SH-SY5Y (cell line): Measurements from ENCODE around the gene MACROD2.

ENCODE experiments used
- GATA2 ChIP-seq: IDR thresholded peaks from 2 replicates; pipeline ENCODE4 v1.6.1; 2011; ENCODE audit warnings: mild to moderate bottlenecking, low read depth, low read length
- GATA3 ChIP-seq: IDR thresholded peaks from 2 replicates; pipeline ENCODE4 v1.6.1; 2011; ENCODE audit warnings: low read depth, mild to moderate bottlenecking, low read length, moderate library complexity

The MACROD2 gene

GRCh38 chr20:14117768-14118167 is 122.5 kb downstream of the MACROD2 start:
- TF ChIP-seq GATA2, result no peak
- no peak for TF ChIP-seq GATA3

- TF ChIP-seq GATA2 (no peak), GATA3 (no peak)
Measured at GRCh38 chr20:14126856-14127255, 131.5 kb downstream of the MACROD2 start.

DNA sequence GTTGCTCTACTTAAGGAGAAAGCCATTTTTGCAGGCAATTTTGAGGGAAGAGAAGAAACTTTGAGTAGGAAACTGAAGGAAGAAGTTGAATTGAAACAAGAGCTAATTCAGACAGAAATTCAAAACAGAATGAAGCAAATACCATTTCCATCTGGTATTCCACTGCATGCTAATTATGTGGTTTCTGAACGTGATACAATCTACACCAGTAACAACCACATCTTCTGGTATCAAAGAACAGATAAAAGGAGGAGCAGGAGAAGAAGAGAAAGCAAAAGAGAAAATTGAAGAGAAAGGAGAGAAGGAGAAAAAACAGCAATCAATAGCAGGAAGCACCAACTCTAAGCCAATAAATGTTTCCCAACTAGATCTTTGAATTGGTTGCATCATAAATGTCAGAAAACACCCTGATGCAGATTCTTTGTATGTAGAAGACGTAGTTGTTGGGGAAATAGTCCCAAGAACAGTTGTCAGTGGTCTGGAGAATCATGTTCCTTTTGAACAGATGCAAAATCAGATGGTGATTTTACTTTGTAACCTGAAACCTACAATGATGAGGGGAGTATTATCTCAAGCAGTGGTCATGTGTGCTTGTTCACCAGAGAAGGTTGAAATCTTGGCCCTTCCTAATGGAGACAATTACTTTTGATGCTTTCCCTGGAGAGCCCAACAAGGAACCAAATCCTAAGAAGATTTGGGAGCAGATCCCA is 132.4 kb downstream of the MACROD2 start:
- TF ChIP-seq GATA3, result no peak
- no peak for TF ChIP-seq GATA2

GRCh38 chr20:14134004-14134403 is 138.7 kb downstream of the MACROD2 start:
- TF ChIP-seq GATA3, result no peak
- TF ChIP-seq GATA2, result no peak

DNA sequence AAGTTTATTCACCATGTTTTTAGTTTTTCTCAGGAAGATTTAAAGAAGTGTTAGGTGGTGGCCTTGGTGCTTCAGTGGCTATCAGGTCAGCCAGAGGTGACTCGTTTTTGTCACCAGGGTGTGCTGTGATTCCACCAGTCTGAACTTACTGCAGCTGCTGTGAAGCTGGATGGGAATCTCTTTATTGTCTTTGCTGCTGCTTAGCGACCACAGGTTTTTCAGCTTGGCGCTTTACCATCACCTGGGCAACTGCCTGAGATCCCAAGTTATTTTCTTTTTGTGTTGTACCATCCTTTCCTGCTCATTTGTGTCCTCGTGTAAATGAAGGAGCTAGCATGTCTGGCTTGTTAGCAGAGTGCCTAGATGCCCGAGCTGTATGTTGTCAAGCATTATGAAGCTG is 146.9 kb downstream of the MACROD2 start:
- no peak for TF ChIP-seq GATA3
- TF ChIP-seq GATA2, result no peak

DNA sequence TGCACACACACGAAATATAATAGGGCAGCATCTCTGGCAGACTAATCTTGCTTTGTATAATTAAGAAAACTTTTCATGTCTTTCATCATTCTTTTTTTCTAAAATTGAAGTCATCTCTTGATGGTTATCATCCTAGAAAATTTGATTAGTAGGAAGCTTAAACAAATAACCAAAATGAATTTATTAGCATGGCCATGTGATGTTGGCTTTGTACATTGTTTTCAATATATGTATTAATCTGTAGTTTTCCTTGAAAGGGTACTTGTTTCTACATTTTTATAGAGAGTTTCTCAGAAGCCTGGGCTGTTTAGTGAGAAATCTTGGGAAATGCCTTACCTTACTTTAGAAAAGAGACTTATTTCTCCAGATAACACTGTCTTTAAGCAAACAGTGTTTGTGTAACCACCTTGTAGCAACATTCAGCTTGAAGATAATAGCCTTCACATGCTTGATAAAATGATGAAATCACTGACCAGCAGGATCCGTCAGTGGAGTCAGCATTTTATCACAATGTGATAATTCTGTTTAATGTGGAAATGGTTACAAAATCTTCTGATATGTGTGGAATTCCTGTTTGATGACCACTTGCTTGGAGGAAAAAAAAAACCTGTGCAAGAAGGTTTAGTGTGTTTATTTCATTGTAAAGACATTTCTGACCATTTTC is 147.8 kb downstream of the MACROD2 start:
- TF ChIP-seq GATA2 (no peak), GATA3 (no peak; the same call in 1 of the 2 replicates)

DNA sequence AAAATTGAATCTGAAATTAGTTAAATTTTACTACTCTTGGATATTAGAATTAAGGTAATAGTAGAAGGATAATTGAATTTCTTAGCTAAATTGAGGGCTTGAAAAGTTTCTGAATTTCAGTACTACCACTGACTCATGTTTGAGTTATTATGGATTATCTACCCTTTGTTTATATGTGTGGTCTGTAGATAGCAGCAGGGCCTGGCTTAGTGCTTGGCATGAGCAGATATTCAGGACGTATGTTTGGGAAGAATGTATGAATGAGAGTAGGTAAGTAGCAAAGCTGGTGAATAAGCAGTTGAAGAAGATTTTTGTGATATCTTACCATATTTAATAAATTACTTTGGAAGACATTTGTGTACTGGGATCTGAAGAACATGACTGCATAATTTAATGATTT is 152.7 kb downstream of the MACROD2 start:
- TF ChIP-seq GATA3 (no peak), GATA2 (no peak)

GRCh38 chr20:14155361-14155760 is 160.0 kb downstream of the MACROD2 start:
- TF ChIP-seq GATA2, result no peak
- TF ChIP-seq GATA3, result no peak

- TF ChIP-seq GATA3, result no peak
- TF ChIP-seq GATA2, result no peak
Measured at GRCh38 chr20:14178528-14178927, 183.2 kb downstream of the MACROD2 start.

- no peak for TF ChIP-seq GATA3
- TF ChIP-seq GATA2, result no peak
Measured at GRCh38 chr20:14178952-14179351, 183.6 kb downstream of the MACROD2 start.

DNA sequence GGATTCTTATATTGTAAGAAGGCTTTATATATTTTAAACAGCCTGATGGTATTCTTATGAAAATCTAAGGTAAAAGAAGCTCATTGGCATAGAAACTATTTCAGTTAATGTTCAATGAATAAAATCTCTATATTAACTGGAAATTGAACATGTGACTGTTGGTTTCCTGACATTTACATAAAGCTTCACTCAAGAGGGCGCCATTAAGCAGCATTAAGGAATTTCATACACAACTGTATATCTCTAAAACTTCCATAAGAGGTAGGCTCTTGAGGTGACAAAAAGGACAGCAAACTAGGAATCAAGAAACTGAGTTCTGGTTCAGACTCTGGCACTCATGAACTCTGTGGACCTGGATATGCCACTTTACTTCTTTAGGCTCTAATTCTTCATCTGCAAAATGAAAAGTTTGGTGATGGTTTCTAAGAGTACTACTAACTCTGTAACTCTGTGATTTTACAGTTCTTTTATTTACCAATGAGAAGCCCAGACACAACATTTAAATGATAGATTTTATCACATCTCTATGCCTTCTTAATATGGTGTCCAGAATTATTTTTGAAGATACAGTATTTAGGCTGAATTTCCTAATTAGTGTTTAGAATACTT is 194.6 kb downstream of the MACROD2 start:
- TF ChIP-seq GATA3, result no peak
- TF ChIP-seq GATA2, result no peak

DNA sequence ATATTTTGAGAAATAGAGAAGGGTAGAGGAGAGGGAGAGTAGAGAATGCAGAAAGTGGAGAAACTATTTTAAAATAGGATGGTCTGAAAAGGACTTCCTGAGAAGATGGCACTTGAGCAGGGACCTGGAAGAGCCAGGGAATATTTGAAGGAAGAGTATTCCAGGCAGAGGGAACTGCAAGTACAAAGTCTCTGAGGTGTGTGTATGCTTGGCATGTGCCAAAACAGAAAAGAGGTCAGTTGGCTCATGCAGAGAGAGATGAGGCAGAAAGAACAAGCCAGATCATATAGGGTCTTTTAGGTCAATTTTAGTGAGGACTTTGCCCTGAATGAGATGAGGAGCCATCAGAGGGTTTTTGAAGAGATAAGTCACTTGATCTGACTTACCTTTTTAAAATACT is 196.2 kb downstream of the MACROD2 start:
- TF ChIP-seq GATA2, result no peak
- TF ChIP-seq GATA3, result no peak

DNA sequence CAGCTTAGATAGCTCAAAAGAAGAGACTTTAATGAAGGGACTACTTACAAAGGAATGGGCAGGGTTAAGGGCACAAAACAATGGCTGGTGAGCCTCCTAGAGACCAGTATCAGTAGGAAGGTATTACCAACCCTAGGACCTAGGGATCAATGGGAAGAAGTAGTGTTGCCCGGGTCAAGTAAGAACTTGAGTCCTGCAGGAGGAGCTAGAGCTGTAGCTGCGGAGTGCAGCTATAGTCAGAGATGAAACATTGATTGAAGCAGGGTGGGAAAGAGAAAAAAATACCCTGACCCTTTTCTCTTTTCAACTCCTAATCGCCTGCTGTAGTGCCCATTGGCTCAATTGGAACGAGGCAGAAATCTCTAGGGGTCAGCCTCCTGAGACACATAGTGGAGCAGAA is 198.1 kb downstream of the MACROD2 start:
- no peak for TF ChIP-seq GATA2
- TF ChIP-seq GATA3, result no peak

- no peak for TF ChIP-seq GATA2
- TF ChIP-seq GATA3, result no peak
Measured at GRCh38 chr20:14193885-14194284, 198.6 kb downstream of the MACROD2 start.

GRCh38 chr20:14197097-14197496 is 201.8 kb downstream of the MACROD2 start:
- TF ChIP-seq GATA2, result no peak
- TF ChIP-seq GATA3, result no peak
